ENCODE measurements around the gene WWOX.

The WWOX gene

DNA sequence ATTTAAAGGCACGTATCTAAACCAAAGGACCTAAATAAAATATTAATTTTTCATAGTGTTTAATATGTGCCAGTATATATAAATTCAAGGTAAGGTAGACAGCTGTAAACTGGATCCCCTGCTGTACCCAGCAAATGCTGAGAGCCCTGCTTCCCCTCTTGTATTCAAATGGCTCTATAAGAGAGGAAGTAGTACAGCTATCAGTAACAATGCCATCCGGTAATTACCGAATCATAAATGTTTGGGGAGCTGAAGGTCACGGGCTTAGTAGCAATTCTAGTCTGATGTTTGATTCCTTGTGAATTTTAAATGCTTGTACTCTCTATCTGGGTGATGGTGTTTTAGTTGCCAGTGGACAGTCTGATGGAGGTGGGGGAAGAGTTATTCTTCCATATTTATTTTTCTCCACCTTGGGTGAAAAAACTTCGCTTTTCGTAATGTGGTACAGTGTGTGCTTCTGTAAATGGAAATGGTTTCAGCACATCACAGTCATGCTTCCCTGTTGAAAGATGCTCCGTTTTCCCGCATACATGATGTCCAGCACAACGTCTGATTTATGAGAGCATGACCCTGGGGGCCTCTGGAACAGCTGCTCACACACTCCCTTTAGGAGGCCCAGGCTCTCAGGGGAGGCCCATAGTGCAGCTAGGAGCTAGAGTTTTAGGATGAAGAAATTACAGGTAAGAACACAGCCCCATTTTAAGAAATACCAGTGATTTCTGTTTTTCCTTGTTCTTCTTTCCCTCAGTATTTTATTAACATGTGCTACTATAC is 423.9 kb downstream of the WWOX start:
- Histone ChIP-seq H3K27me3 (replicated peaks; ENCODE audit: insufficient read depth, low read length) (no peaks in the 10 kb centered on the region), H3K9me3 (replicated peaks; ENCODE audit: insufficient read depth, low read length) (no peaks in the 10 kb centered on the region), H2AFZ (ENCODE audit: low read length) (no peak overlapping the region), H3K79me2 (ENCODE audit: low read length) (no peaks in the 10 kb centered on the region), H3K4me3 (ENCODE audit: low read length) (no peak overlapping the region), H3K27ac (ENCODE audit: low read length) (no peak overlapping the region), H3K9ac (ENCODE audit: low read length) (no peak overlapping the region), H4K20me1 (ENCODE audit: insufficient read depth, low read length) (no peaks in the 10 kb centered on the region), H3K36me3 (replicated peaks; ENCODE audit: insufficient read depth, low read length) (no peaks in the 10 kb centered on the region), H3K4me1 (ENCODE audit: low read length) (no peaks in the 10 kb centered on the region), H3F3A (ENCODE audit: insufficient read depth, low read length) (no peaks in the 10 kb centered on the region), H3K9me2 (replicated peaks; ENCODE audit: insufficient read depth, low read length) (no peaks in the 10 kb centered on the region), H3K4me2 (ENCODE audit: low read depth, low read length) (no peak overlapping the region)
- TF ChIP-seq EZH2phosphoT487 (IDR thresholded peaks at IDR 0.05; ENCODE audit: low read length): no peak
- TF ChIP-seq, protein P1, sequence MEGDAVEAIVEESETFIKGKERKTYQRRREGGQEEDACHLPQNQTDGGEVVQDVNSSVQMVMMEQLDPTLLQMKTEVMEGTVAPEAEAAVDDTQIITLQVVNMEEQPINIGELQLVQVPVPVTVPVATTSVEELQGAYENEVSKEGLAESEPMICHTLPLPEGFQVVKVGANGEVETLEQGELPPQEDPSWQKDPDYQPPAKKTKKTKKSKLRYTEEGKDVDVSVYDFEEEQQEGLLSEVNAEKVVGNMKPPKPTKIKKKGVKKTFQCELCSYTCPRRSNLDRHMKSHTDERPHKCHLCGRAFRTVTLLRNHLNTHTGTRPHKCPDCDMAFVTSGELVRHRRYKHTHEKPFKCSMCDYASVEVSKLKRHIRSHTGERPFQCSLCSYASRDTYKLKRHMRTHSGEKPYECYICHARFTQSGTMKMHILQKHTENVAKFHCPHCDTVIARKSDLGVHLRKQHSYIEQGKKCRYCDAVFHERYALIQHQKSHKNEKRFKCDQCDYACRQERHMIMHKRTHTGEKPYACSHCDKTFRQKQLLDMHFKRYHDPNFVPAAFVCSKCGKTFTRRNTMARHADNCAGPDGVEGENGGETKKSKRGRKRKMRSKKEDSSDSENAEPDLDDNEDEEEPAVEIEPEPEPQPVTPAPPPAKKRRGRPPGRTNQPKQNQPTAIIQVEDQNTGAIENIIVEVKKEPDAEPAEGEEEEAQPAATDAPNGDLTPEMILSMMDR (IDR thresholded peaks at IDR 0.05; ENCODE audit: low read length): no peak
- no peak for TF ChIP-seq EZH2 (optimal IDR thresholded peaks at IDR 0.05; ENCODE audit: low read depth, low read length)
- no peak for DNase-seq

DNA sequence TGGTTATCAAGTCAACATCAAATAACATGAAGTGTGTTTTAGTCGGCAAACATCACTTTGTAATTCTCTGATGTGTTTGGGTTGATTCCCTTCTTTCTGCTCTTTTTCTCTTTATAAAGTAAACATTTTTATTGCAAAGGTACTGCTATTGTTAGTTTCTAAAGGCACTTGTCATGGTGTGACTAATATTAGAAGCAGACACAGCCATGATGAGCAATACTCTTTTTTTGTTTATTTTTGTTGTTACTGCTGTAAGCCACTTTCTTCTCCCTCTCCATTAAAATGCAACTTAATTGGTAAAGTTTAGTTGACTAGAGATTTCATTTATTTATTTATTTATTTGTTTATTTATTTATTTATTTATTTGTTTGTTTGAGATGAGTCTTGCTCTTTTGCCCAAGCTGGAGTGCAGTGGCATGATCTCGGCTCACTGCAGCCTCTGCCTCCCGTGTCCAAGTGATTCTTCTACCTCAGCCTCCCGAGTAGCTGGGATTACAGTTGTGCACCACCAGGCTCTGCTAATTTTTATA is 424.7 kb downstream of the WWOX start:
- Histone ChIP-seq H3K27me3 (replicated peaks; ENCODE audit: insufficient read depth, low read length) (no peaks in the 10 kb centered on the region), H4K20me1 (ENCODE audit: insufficient read depth, low read length) (no peaks in the 10 kb centered on the region), H3K9me3 (replicated peaks; ENCODE audit: insufficient read depth, low read length) (no peaks in the 10 kb centered on the region), H3K79me2 (ENCODE audit: low read length) (no peaks in the 10 kb centered on the region), H3K36me3 (replicated peaks; ENCODE audit: insufficient read depth, low read length) (no peaks in the 10 kb centered on the region), H3F3A (ENCODE audit: insufficient read depth, low read length) (no peaks in the 10 kb centered on the region), H3K9me2 (replicated peaks; ENCODE audit: insufficient read depth, low read length) (no peaks in the 10 kb centered on the region), H3K27ac (ENCODE audit: low read length) (no peak overlapping the region), H3K4me3 (ENCODE audit: low read length) (no peak overlapping the region), H3K9ac (ENCODE audit: low read length) (no peak overlapping the region), H2AFZ (ENCODE audit: low read length) (no peak overlapping the region), H3K4me2 (ENCODE audit: low read depth, low read length) (no peak overlapping the region), H3K4me1 (ENCODE audit: low read length) (no peaks in the 10 kb centered on the region)
- TF ChIP-seq, protein P1 (IDR thresholded peaks at IDR 0.05; ENCODE audit: low read length): no peak
- no peak for TF ChIP-seq EZH2 (optimal IDR thresholded peaks at IDR 0.05; ENCODE audit: low read depth, low read length)
- no peak for TF ChIP-seq EZH2phosphoT487 (IDR thresholded peaks at IDR 0.05; ENCODE audit: low read length)
- DNase-seq: no peak

DNA sequence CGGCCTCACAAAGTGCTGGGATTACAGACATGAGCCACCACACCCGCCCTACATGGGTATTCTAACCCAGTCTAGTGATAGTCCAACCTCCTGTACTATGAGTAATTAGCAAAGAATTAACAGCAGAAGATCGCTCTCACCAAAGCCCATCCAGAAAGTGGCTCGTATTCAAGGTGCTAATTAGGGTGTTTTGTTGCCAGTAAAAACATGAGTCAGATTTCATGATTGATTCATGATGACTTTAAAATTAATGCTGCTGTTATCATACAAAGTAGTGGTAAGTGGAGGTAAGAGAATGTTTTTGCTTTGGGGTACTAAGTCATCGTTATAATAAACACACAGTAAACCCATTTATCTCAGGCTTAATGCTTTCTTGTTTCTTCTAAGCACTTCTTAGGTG is 428.8 kb downstream of the WWOX start:
- no peak overlapping the region for H3K27ac ChIP-seq (ENCODE audit: low read length)
- no peak overlapping the region for H3K4me3 ChIP-seq (ENCODE audit: low read length)
- TF ChIP-seq, protein P1 (IDR thresholded peaks at IDR 0.05; ENCODE audit: low read length): no peak
- TF ChIP-seq EZH2 (optimal IDR thresholded peaks at IDR 0.05; ENCODE audit: low read depth, low read length): no peak
- no peak for TF ChIP-seq EZH2phosphoT487 (IDR thresholded peaks at IDR 0.05; ENCODE audit: low read length)

More for the DNA sequence above, 428.8 kb downstream of the WWOX start:
- Histone ChIP-seq H3K9ac (ENCODE audit: low read length) (no peak overlapping the region), H4K20me1 (ENCODE audit: insufficient read depth, low read length) (no peaks in the 10 kb centered on the region), H3F3A (ENCODE audit: insufficient read depth, low read length) (no peaks in the 10 kb centered on the region), H3K36me3 (replicated peaks; ENCODE audit: insufficient read depth, low read length) (no peaks in the 10 kb centered on the region), H2AFZ (ENCODE audit: low read length) (no peak overlapping the region), H3K4me1 (ENCODE audit: low read length) (no peaks in the 10 kb centered on the region), H3K4me2 (ENCODE audit: low read depth, low read length) (no peak overlapping the region), H3K79me2 (ENCODE audit: low read length) (no peaks in the 10 kb centered on the region), H3K27me3 (replicated peaks; ENCODE audit: insufficient read depth, low read length) (no peaks in the 10 kb centered on the region), H3K9me2 (replicated peaks; ENCODE audit: insufficient read depth, low read length) (no peaks in the 10 kb centered on the region), H3K9me3 (replicated peaks; ENCODE audit: insufficient read depth, low read length) (no peaks in the 10 kb centered on the region)
- no peak for DNase-seq

Measured in MM.1S (cell line).